Heart left ventricle (tissue), 13 donors: ENCODE measurements around the gene ADGB.

Experiments used
- POLR2A ChIP-seq, 2 donors: fragments of 450-650 bp; IDR thresholded peaks; one replicate each; pipeline ENCODE4 v1.6.1; 2017; ENCODE audit warnings: antibody characterized with exemption in 2 of 2, mild to moderate bottlenecking in 2 of 2, moderate library complexity in 2 of 2
- TF ChIP-seq, protein P1 (sequence below), 12 donors: fragments of 200-600 bp; sonication (generic) in 4 of 12; IDR thresholded peaks; one replicate each; pipeline versions ENCODE4 v1.5.0 to v1.8.0; 2018 to 2022; ENCODE audit warnings: antibody characterized with exemption in 12 of 12, mild to moderate bottlenecking in 5 of 12
- donor health status: ischemic (EF 13 %, LVEDD 7.1; RV severe dilation, severe dysfunction).
- donor health status: DM: no; HTN: yes; CAD: no.
- donor health status: DM: no; HTN: no; CAD: no.
- donor health status: ischemic (EF 25% LVEDD 6.9; RV normal size, moderate dysfunction).
- donor health status: ischemic (EF 25% LVEDD 5.7; RV mildly dilated, moderate dysfunction).
- donor health status: ischemic (EF 35%, LVEDD 5.7; RV mildly dilated, moderate dysfunction).
- donor health status: nonischemic (EF 11% LVEDD 7.7; RV severe dilation, severe dysfunction).
- donor health status: DM: yes; HTN: yes; CAD: no.
- donor health status: PGD.
- donor health status: ischemic (EF 29% LVEDD 5.4; RV normal size, mild dysfunction).
- donor health status: nonischemic (EF 23%, LVEDD 6.1; RV moderate dilation, normal function).

DNA sequence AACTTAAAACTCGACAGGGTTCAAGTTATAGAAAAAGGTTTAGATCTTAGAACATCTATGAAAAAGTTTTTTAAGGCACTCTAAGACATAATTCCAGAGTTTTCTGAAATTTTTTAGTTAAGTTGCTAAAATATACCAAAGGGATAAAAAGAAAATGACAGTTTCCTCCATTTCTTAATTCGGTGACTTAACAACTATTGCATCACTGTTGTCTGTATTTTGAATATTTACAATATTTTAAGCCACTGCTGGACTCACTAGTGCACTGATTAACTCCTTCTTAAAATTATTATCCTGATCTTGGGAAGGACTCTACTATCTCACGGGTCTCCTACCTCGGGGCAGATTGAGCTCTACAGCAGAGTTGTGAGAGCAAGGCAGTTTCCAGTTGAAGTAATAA is 91.0 kb downstream of the ADGB start:
- TF ChIP-seq, protein P1, sequence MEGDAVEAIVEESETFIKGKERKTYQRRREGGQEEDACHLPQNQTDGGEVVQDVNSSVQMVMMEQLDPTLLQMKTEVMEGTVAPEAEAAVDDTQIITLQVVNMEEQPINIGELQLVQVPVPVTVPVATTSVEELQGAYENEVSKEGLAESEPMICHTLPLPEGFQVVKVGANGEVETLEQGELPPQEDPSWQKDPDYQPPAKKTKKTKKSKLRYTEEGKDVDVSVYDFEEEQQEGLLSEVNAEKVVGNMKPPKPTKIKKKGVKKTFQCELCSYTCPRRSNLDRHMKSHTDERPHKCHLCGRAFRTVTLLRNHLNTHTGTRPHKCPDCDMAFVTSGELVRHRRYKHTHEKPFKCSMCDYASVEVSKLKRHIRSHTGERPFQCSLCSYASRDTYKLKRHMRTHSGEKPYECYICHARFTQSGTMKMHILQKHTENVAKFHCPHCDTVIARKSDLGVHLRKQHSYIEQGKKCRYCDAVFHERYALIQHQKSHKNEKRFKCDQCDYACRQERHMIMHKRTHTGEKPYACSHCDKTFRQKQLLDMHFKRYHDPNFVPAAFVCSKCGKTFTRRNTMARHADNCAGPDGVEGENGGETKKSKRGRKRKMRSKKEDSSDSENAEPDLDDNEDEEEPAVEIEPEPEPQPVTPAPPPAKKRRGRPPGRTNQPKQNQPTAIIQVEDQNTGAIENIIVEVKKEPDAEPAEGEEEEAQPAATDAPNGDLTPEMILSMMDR (IDR thresholded peaks at IDR 0.05): no peak
- no peak for TF ChIP-seq POLR2A (IDR thresholded peaks at IDR 0.05)
